Neural progenitor cell (in vitro differentiated cells): ENCODE results near the gene APOB.

Source experiments
- EZH2 ChIP-seq: fragments of 200-600 bp; sonication (generic); IDR thresholded peaks from 2 replicates; pipeline ENCODE4 v1.6.1; 2017; ENCODE audit warnings: antibody characterized with exemption, mild to moderate bottlenecking, moderate library complexity
- TF ChIP-seq, protein P1 (sequence below): fragments of 200-600 bp; sonication (generic); IDR thresholded peaks from 2 replicates; pipeline ENCODE4 v1.5.1; 2017; ENCODE audit warnings: antibody characterized with exemption, mild to moderate bottlenecking

DNA sequence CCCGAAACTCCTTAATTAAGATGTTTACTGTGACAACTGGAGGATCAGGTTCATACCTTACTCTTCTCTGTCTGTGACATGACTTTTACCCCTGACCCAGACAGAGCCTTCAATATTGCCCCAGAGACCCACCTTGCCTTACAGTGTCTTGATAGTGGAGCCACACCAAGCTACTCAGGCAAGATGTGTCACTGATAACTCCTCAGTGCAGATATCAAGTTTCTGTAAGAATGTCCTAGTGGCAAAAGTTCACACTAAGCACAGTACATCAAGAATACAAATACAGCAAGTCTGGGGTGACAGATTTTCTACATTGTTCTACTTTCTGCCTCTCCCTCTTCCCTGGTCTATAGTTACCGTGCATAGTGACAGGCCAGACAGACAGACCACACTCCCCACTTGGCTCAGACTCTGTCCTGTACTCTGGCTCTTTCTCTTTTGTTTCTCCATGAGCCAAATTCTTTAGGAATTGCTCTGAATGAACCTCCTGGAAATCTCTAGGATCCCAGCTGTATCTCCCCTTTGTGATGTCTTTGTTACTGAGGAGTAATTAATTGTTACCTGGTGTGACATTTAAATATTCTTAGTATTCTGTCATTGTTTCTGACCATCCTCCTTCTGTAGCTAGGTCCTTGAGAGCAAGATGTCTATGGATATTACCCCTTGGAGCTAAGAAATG lies 24.1 kb upstream of the APOB start:
- TF ChIP-seq, protein P1, sequence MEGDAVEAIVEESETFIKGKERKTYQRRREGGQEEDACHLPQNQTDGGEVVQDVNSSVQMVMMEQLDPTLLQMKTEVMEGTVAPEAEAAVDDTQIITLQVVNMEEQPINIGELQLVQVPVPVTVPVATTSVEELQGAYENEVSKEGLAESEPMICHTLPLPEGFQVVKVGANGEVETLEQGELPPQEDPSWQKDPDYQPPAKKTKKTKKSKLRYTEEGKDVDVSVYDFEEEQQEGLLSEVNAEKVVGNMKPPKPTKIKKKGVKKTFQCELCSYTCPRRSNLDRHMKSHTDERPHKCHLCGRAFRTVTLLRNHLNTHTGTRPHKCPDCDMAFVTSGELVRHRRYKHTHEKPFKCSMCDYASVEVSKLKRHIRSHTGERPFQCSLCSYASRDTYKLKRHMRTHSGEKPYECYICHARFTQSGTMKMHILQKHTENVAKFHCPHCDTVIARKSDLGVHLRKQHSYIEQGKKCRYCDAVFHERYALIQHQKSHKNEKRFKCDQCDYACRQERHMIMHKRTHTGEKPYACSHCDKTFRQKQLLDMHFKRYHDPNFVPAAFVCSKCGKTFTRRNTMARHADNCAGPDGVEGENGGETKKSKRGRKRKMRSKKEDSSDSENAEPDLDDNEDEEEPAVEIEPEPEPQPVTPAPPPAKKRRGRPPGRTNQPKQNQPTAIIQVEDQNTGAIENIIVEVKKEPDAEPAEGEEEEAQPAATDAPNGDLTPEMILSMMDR: no peak
- no peak for TF ChIP-seq EZH2
